ENCODE results near the gene PIWIL1. TPM values are rescaled to one million over a fixed set of nuclear protein-coding genes. Genes with fewer than 3 reads are reported as not detected.

Gene PIWIL1
- total and polyA plus RNA-seq, 2 of the 4 experiments (the other 2 are of a cell fraction): not detected

DNA sequence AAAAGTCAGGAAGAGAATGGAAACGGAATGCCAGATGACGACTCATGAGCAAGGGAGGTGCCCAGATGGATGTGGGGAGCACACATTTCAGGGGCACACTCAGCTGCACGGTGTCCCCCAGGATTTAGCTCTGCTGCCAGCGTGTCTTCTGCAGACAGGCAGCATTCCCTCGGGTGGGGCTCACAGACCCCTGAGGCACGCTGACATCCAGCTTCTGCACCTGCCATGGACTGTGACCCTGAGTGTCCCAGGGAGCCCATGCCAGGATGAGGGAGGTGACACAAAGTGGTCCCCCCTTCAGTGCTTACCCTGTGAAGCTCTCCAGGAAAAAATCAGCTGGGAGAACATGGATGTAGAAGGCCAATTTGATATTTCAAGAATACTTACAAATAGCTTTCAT, 84.2 kb downstream of the PIWIL1 start:
- in situ Hi-C loops (cut with MboI; ENCODE audit: low sequenced_read_pairs) (no loop called here), dilution Hi-C loops (cut with HindIII; ENCODE audit: low sequenced_read_pairs, unreplicated experiment) (no loop called here), intact Hi-C loops (cut with micrococcal nuclease) (no loop called here)
- ChIA-PET CTCF (no interaction called here), POLR2A (ENCODE audit: unreplicated experiment) (no interaction called here)
- no TSS peak for BruUV-seq (replicated peaks)
- Histone ChIP-seq H3K56ac (ENCODE audit: extremely low read depth, insufficient read depth, low read length) (no peak overlapping the region), H3K18ac (ENCODE audit: low read depth, low read length) (no peak overlapping the region), H3K79me1 (ENCODE audit: low read depth in 1 of 2, low read length in 2 of 2) (no peaks in the 10 kb centered on the region), H3K4ac (ENCODE audit: low read depth, low read length) (no peak overlapping the region), H3K27ac (ENCODE audit: insufficient read depth, low read length) (no peak overlapping the region), H3K36me3 (ENCODE audit: control insufficient read depth, insufficient read depth, low read length) (no peaks in the 10 kb centered on the region), H2BK20ac (ENCODE audit: low read depth, low read length) (no peak overlapping the region), H2BK120ac (ENCODE audit: low read depth, low read length) (no peak overlapping the region), H3K4me1 (ENCODE audit: control insufficient read depth, insufficient read depth, low read length) (no peaks in the 10 kb centered on the region), H3K14ac (replicated peaks; ENCODE audit: low read depth, low read length) (no peak overlapping the region), H3K4me3 (ENCODE audit: insufficient read depth, low read depth, low read length) (no peak overlapping the region), H2AK9ac (replicated peaks; ENCODE audit: low read depth, low read length, poor library complexity) (no peak overlapping the region), H3K27me3 (ENCODE audit: control insufficient read depth, insufficient read depth, low read length) (no peaks in the 10 kb centered on the region), H3K9me1 (ENCODE audit: insufficient read depth, low read length) (no peaks in the 10 kb centered on the region), H4K20me1 (ENCODE audit: insufficient read depth, low read length) (no peaks in the 10 kb centered on the region), H2BK15ac (ENCODE audit: low read depth, low read length) (no peak overlapping the region), H3K23ac (ENCODE audit: low read depth, low read length) (no peak overlapping the region), H3K9ac (ENCODE audit: low read depth, low read length) (no peak overlapping the region), H4K91ac (ENCODE audit: insufficient read depth, low read depth, low read length) (no peak overlapping the region), H4K5ac (ENCODE audit: low read depth, low read length) (no peak overlapping the region), H2BK5ac (ENCODE audit: low read depth, low read length, poor library complexity, severe bottlenecking) (no peak overlapping the region), H3K9me3 (ENCODE audit: control insufficient read depth, insufficient read depth, low read length) (peaks cover 41% of the 10 kb centered on the region), H2AFZ (replicated peaks; ENCODE audit: low read length, poor library complexity) (no peak overlapping the region), H3K4me2 (ENCODE audit: low read depth, low read length) (no peak overlapping the region), H4K8ac (ENCODE audit: low read depth in 2 of 2, low read length in 2 of 2) (no peak overlapping the region), H2AK5ac (ENCODE audit: low read depth, low read length) (no peak overlapping the region)
- ATAC-seq (ENCODE audit: low read depth) (no peak), DNase-seq (no peak)
- TF ChIP-seq FOS (IDR thresholded peaks at IDR 0.05; ENCODE audit: low read depth, low read length) (no peak), NFE2L2 (IDR thresholded peaks at IDR 0.05; ENCODE audit: low read depth, low read length) (no peak), MXI1 (IDR thresholded peaks at IDR 0.05; ENCODE audit: borderline replicate concordance, low read depth, low read length) (no peak), CHD1 (IDR thresholded peaks at IDR 0.05; ENCODE audit: low read depth, low read length) (no peak), CEBPB (IDR thresholded peaks at IDR 0.05; ENCODE audit: low read depth, low read length) (no peak)
- TF ChIP-seq, protein P1, sequence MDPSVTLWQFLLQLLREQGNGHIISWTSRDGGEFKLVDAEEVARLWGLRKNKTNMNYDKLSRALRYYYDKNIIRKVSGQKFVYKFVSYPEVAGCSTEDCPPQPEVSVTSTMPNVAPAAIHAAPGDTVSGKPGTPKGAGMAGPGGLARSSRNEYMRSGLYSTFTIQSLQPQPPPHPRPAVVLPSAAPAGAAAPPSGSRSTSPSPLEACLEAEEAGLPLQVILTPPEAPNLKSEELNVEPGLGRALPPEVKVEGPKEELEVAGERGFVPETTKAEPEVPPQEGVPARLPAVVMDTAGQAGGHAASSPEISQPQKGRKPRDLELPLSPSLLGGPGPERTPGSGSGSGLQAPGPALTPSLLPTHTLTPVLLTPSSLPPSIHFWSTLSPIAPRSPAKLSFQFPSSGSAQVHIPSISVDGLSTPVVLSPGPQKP (IDR thresholded peaks at IDR 0.05; ENCODE audit: borderline replicate concordance, low read depth, low read length): no peak
- WGBS, 2 experiments (ENCODE audit: extremely low coverage in 2 of 2, insufficient read length in 1 of 2): 52% methylated on average over 3 of the region's 6 CpGs; no CpG with 5 or more reads in 1 of the 2 experiments

Other genes with a start within 250 kb of the PIWIL1 start
- not detected in 2 replicates for gene FZD10, start 175.4 kb upstream of the PIWIL1 start, total RNA-seq (2012; rRNA removed)
- not detected in 2 replicates for gene FZD10, start 175.4 kb upstream of the PIWIL1 start, polyA plus RNA-seq (2012; rRNA removed)

All from IMR-90 (cell line).